ENCODE data around the gene SLC15A1.

The SLC15A1 gene

GRCh38 chr13:98775844-98776598 is 23.5 kb upstream of the SLC15A1 start:
- TF ChIP-seq CTCF (IDR thresholded peaks at IDR 0.05; ENCODE audit: insufficient read depth, low read depth, low read length, missing control alignments) = no peak
- H3K4me3 ChIP-seq (ENCODE audit: low read depth, low read length) = no peak overlapping the region
- no peak for DNase-seq (ENCODE audit: low read depth)

- no peak for TF ChIP-seq CTCF (IDR thresholded peaks at IDR 0.05; ENCODE audit: insufficient read depth, low read depth, low read length, missing control alignments)
Observed at GRCh38 chr13:98775386-98775785, 22.9 kb upstream of the SLC15A1 start.

GRCh38 chr13:98774776-98775175 is 22.3 kb upstream of the SLC15A1 start:
- TF ChIP-seq CTCF (IDR thresholded peaks at IDR 0.05; ENCODE audit: insufficient read depth, low read depth, low read length, missing control alignments) = no peak
- DNase-seq (ENCODE audit: low read depth) = no peak
- H3K4me3 ChIP-seq (ENCODE audit: low read depth, low read length) = no peak overlapping the region

More at GRCh38 chr13:98775386-98775785, 22.9 kb upstream of the SLC15A1 start:
- DNase-seq (ENCODE audit: low read depth) = no peak
- H3K4me3 ChIP-seq (ENCODE audit: low read depth, low read length) = no peak overlapping the region

- H3K4me3 ChIP-seq (ENCODE audit: low read depth, low read length) = no peak overlapping the region
- DNase-seq (ENCODE audit: low read depth) = no peak
- no peak for TF ChIP-seq CTCF (IDR thresholded peaks at IDR 0.05; ENCODE audit: insufficient read depth, low read depth, low read length, missing control alignments)
Observed at GRCh38 chr13:98773921-98774320, 21.4 kb upstream of the SLC15A1 start.

DNA sequence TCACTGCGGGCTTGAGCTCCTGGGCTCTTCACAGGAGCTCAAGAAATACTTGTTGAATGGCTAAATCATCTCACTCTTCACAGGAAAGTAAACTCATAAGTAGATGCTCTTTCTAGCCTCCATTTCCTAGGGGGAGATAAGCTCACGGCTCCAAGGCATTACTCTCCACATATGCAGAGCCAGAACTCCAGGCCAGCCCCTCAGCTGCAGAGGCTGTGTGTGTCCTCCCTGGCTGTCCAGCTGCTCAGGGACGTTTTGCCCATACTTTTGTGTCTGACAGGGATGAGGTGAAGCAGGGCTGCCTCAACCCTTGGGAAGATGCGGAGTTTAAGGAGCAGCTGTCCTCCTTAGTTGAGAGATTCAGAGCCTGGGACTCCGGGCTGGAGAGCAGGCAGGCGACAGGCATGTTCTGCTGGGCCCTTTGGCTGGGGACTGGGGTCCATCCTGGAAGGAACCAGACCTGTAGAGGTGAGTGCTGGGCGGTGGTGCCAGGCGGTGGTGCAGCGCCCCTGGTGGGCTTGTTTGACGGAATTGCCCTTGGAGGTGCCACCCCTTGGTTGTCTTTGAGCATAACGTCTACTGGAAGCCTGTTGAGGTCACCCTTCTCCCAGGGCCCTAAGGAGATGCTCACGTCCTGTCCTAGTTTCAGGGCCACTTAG is 20.5 kb upstream of the SLC15A1 start:
- no peak overlapping the region for H3K4me3 ChIP-seq (ENCODE audit: low read depth, low read length)
- DNase-seq (ENCODE audit: low read depth) = no peak
- no peak for TF ChIP-seq CTCF (IDR thresholded peaks at IDR 0.05; ENCODE audit: insufficient read depth, low read depth, low read length, missing control alignments)

- H3K4me3 ChIP-seq (ENCODE audit: low read depth, low read length) = no peak overlapping the region
- no peak for TF ChIP-seq CTCF (IDR thresholded peaks at IDR 0.05; ENCODE audit: insufficient read depth, low read depth, low read length, missing control alignments)
- DNase-seq (ENCODE audit: low read depth) = no peak
Observed at GRCh38 chr13:98771838-98772611, 19.6 kb upstream of the SLC15A1 start.

Data from GM12865 (cell line).